ENCODE measurements around the gene LACTBL1.

- TF ChIP-seq POLR2A (IDR thresholded peaks at IDR 0.05) (no peak), CTCF (IDR thresholded peaks at IDR 0.05) (no peak), EP300 (IDR thresholded peaks at IDR 0.05) (no peak)
Observed at GRCh38 chr1:22976127-22976460, 3.4 kb upstream of the LACTBL1 start.
